Esophagus mucosa (tissue), 1 donor: ENCODE measurements around the gene NBR1. TPM values are rescaled to one million over a fixed set of nuclear protein-coding genes. Genes with fewer than 3 reads are reported as not detected.
A peak's percentile ranks its signal among the peaks of the same experiment; 100 is the strongest.
"Not testable (repeated sequence)": the region's sequence is repeated elsewhere in the genome, so short reads cannot be mapped to it uniquely, and the experiment has no call there.

Experiments used
- ATAC-seq: fragments of 200-7000 bp; cut with Tn5 transposase; one replicate; pipeline ENCODE4 v1.9.1; 2020
- total RNA-seq: library from RNA; stranded (reverse); gene quantifications from one replicate; pipeline ENCODE4 v1.2.4, GENCODE V29; 2023
- donor health status: DM: yes; HTN: yes; CAD: no.

NBR1 gene
- 32.7 TPM for total RNA-seq

GRCh38 chr17:43170766-43171585 lies at the start of gene NBR1:
NBR1 (plus strand) TSS chr17:43171214; CDS start chr17:43175800, 4,586 bp downstream.
- peak; percentile 88 for ATAC-seq

DNA sequence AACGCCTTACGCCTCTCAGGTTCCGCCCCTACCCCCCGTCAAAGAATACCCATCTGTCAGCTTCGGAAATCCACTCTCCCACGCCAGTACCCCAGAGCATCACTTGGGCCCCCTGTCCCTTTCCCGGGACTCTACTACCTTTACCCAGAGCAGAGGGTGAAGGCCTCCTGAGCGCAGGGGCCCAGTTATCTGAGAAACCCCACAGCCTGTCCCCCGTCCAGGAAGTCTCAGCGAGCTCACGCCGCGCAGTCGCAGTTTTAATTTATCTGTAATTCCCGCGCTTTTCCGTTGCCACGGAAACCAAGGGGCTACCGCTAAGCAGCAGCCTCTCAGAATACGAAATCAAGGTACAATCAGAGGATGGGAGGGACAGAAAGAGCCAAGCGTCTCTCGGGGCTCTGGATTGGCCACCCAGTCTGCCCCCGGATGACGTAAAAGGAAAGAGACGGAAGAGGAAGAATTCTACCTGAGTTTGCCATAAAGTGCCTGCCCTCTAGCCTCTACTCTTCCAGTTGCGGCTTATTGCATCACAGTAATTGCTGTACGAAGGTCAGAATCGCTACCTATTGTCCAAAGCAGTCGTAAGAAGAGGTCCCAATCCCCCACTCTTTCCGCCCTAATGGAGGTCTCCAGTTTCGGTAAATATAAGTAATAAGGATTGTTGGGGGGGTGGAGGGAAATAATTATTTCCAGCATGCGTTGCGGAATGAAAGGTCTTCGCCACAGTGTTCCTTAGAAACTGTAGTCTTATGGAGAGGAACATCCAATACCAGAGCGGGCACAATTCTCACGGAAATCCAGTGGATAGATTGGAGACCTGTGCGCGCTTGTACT lies 45.7 kb upstream of the NBR1 start, which contains the start of gene BRCA1:
Gene BRCA1 (minus strand): TSS at position 232 of the 834 bp plus-strand sequence. CDS start 1,268 bp downstream, outside the sequence.
- peak; percentile 97 for ATAC-seq

GRCh38 chr17:43125967-43126910 lies 44.8 kb upstream of the NBR1 start:
- ATAC-seq: no peak

- no peak for ATAC-seq
Observed at GRCh38 chr17:43126911-43127290, 44.1 kb upstream of the NBR1 start.

- not testable (repeated sequence) for ATAC-seq
Observed at GRCh38 chr17:43127333-43127876, 43.6 kb upstream of the NBR1 start.

- ATAC-seq: no peak
Observed at GRCh38 chr17:43129671-43130010, 41.4 kb upstream of the NBR1 start.

DNA sequence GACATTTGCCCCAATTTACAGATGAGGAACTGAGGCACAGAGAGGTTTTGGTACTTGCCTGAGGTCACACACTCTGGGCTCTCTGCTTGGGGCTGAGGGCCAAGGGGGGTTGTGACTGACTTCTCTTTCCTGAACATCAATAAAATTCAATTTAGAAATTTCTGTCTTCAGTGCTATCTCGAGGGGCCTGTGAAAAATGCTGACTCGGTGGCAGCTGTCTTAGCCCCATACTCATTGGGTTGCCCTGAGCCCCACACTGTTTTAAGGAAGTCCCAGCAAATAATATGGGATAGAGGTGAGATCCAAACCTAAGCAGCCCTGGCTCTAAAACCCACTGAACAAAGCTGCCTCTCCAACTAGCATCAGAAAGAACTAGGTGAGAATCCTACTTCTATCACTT lies 38.9 kb upstream of the NBR1 start:
- ATAC-seq: no peak

GRCh38 chr17:43133439-43133838 lies 37.6 kb upstream of the NBR1 start:
- not testable (repeated sequence) for ATAC-seq

- no peak for ATAC-seq
Observed at GRCh38 chr17:43134774-43135453, 36.1 kb upstream of the NBR1 start.

DNA sequence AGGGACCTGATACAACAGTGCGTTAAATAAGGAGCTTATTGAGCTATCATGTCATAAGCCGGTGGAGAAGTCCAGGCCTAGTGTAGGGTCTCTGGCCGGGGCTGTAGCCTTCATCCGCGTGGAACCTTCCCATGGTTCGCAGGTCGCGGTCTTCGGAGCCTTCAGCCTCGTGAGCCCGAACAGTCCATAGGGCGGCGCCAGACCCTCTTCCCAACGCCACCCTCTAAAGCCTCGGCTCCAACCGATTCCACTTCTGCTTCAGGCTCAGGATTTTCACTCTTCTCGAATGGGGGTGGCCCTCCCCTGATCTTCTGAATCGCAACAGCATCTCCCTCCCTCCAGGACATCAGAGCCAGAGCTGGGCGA lies 35.6 kb upstream of the NBR1 start:
- no peak for ATAC-seq

GRCh38 chr17:43136574-43136973 lies 34.4 kb upstream of the NBR1 start:
- not testable (repeated sequence) for ATAC-seq

DNA sequence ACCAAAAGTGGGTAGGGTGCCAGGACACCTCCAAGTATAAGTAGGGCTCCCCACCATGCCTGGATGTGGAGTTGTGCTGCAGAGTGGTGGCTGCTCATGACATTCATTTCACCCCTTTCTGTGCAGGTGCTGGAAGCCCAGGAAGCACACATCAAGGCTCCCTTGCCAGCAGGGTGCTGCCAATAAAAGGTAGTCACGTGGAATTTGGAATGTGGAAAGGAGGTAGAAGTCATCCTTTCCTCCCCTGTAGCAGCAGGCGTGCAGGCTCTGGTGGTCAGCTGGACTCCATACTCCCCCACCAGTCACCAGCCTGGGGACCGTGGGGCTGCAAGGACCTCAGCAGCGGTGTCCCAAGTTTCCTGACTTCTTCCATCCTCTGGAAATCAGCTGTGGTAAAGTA lies 32.5 kb upstream of the NBR1 start:
- not testable (repeated sequence) for ATAC-seq

- no peak for ATAC-seq
Observed at GRCh38 chr17:43140396-43141332, 30.4 kb upstream of the NBR1 start.

DNA sequence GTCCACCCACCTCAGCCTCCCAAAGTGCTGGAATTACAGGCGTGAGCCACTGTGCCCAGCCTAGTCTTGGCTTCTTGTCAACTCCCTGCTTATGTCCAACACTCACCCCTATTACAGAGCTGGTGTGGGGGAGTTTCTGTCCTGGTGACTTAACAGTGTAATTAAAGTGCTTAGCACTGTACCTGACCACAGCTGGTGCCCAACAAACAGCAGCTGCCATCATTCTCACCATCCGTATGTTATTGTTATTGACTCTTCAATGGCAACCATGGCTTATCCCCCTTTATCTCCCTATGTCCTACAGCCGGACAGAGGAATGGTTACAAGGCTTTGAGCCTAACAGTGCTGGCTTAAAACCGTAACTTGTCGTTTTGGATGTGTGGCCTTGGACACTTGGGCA lies 28.9 kb upstream of the NBR1 start:
- ATAC-seq: no peak

DNA sequence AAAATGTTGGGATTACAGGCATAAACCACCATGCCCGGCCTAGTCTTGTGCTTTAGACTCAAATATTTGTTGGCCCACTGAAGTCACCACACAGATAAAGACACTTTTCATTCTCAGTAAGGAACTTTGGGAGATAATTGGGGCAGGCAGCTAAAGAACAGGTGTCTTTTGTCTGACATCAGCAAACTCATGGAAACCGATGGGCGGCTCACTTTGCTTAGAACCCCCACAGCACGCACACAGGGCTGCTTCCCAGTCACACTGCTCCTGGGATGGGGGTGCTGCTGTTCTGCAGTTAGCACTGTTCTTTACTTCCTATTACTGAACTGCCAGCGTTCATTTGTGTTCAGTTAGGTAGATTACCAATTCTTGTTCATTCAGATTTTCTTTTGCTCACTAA lies 27.8 kb upstream of the NBR1 start:
- no peak for ATAC-seq

DNA sequence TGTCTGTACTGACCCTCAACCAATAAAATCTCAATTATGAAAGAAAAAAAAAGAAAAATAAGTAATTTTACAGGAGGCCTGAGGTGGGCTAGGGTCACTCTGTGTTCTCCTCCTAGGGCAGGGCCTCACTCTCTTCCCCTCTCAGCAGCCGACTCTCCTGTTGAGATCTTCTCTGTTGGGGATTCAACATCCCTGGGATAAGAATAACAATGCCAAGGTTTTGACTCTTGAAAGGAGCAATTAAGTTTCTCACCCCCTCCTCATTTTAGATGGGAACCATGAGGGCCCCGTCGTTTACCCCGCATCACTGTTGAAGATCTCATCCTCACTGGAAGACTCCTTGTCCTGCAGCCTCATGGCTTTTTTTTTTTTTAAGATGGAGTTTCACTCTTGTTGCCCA lies 24.4 kb upstream of the NBR1 start:
- ATAC-seq: no peak

- no peak for ATAC-seq
Observed at GRCh38 chr17:43151880-43152456, 19.0 kb upstream of the NBR1 start.

- ATAC-seq: not testable (repeated sequence)
Observed at GRCh38 chr17:43153197-43153835, 17.7 kb upstream of the NBR1 start.

DNA sequence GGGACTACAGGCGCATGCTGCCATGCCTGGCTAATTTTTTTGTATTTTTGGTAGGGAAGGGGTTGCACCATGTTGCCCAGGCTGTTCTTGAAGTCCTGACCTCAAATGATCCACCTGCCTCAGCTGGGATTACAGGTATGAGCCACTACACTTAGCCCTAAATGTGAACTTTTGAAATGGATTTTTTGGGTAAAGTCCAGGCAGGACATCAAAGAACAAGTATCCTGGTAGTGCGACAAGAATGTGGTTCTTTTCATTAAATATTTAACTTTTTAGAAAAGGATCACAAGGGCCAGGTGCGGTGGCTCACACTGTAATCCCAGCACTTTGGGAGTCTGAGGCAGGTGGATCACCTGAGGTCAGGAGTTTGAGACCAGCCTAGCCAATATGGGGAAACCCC lies 15.3 kb upstream of the NBR1 start:
- no peak for ATAC-seq

GRCh38 chr17:43159232-43159631 lies 11.8 kb upstream of the NBR1 start:
- ATAC-seq: not testable (repeated sequence)
